ENCODE measurements around the gene ALDH2.
"Not testable (repeated sequence)": the region's sequence is repeated elsewhere in the genome, so short reads cannot be mapped to it uniquely, and the experiment has no call there.

ALDH2 gene

GRCh38 chr12:111823891-111824290 is 57.2 kb downstream of the ALDH2 start:
- TF ChIP-seq CTCF (IDR thresholded peaks at IDR 0.05; ENCODE audit: control insufficient read depth, insufficient read depth, low read depth, low read length, missing control alignments): no peak
- DNase-seq (ENCODE audit: low read depth): no peak
- no peak overlapping the region for H3K4me3 ChIP-seq (ENCODE audit: control insufficient read depth, low read depth, low read length)

DNA sequence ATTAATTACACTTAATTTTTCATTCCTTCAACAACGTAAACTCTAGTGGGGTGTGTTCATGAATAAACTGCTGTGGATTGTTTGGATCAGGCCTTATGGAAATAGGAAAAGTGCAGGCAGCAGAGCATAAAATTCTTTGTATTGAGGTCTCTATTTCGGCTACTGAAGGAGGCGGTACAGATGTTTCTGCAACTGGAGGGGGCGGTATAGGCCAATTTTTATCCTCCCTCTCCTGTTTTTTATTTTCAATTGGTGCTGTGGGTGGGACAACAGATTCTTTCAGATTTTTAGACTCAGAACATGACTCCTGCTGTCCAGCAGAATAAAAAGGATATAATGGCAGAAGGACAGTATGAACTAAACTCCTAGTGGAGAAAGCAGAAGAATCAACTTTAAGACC is 57.6 kb downstream of the ALDH2 start:
- not testable (repeated sequence) for DNase-seq (ENCODE audit: low read depth); H3K4me3 ChIP-seq (ENCODE audit: control insufficient read depth, low read depth, low read length)

DNA sequence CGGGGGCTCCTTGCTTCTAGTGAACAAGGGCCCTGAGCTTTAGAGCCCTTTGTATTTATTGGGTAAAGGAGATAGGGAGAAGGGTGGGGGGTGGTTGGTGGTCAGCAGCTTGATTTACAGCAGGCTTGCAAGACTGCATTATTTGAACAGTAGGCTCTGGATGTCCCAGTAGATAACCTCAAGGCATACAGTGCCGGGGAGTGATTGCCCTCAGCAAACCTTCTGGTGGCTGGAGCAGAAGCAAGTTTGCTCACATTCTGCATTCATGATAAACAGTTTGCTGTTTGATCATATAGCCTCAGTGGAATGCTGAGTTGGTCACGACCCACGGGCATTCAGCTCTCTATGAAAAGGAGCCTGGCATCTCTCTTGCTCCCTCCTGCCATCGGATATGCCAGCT is 58.8 kb downstream of the ALDH2 start:
- TF ChIP-seq CTCF (IDR thresholded peaks at IDR 0.05; ENCODE audit: control insufficient read depth, insufficient read depth, low read depth, low read length, missing control alignments): no peak

GRCh38 chr12:111826316-111826715 is 59.6 kb downstream of the ALDH2 start:
- DNase-seq (ENCODE audit: low read depth): peak; percentile 17
- no peak for TF ChIP-seq CTCF (IDR thresholded peaks at IDR 0.05; ENCODE audit: control insufficient read depth, insufficient read depth, low read depth, low read length, missing control alignments)
- H3K4me3 ChIP-seq (ENCODE audit: control insufficient read depth, low read depth, low read length): no peak overlapping the region

More for the DNA sequence above, 58.8 kb downstream of the ALDH2 start:
- no peak overlapping the region for H3K4me3 ChIP-seq (ENCODE audit: control insufficient read depth, low read depth, low read length)
- DNase-seq (ENCODE audit: low read depth): no peak

- DNase-seq (ENCODE audit: low read depth): no peak
- TF ChIP-seq CTCF (IDR thresholded peaks at IDR 0.05; ENCODE audit: control insufficient read depth, insufficient read depth, low read depth, low read length, missing control alignments): no peak
- no peak overlapping the region for H3K4me3 ChIP-seq (ENCODE audit: control insufficient read depth, low read depth, low read length)
Measured at GRCh38 chr12:111826992-111827391, 60.3 kb downstream of the ALDH2 start.

- no peak for DNase-seq (ENCODE audit: low read depth)
- no peak overlapping the region for H3K4me3 ChIP-seq (ENCODE audit: control insufficient read depth, low read depth, low read length)
- no peak for TF ChIP-seq CTCF (IDR thresholded peaks at IDR 0.05; ENCODE audit: control insufficient read depth, insufficient read depth, low read depth, low read length, missing control alignments)
Measured at GRCh38 chr12:111827907-111828306, 61.2 kb downstream of the ALDH2 start.

- no peak overlapping the region for H3K4me3 ChIP-seq (ENCODE audit: control insufficient read depth, low read depth, low read length)
- no peak for DNase-seq (ENCODE audit: low read depth)
- TF ChIP-seq CTCF (IDR thresholded peaks at IDR 0.05; ENCODE audit: control insufficient read depth, insufficient read depth, low read depth, low read length, missing control alignments): no peak
Measured at GRCh38 chr12:111828338-111828979, 61.7 kb downstream of the ALDH2 start.

DNA sequence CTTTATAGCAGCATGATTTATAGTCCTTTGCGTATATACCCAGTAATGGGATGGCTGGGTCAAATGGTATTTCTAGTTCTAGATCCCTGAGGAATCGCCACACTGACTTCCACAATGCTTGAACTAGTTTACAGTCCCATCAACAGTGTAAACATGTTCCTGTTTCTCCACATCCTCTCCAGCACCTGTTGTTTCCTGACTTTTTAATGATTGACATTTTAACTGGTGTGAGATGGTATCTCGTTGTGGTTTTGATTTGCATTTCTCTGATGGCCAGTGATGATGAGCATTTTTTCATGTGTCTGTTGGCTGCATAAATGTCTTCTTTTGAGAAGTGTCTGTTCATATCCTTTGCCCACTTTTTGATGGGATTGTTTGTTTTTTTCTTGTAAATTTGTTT is 62.9 kb downstream of the ALDH2 start:
- not testable (repeated sequence) for H3K4me3 ChIP-seq (ENCODE audit: control insufficient read depth, low read depth, low read length); DNase-seq (ENCODE audit: low read depth)

- not testable (repeated sequence) for DNase-seq (ENCODE audit: low read depth); H3K4me3 ChIP-seq (ENCODE audit: control insufficient read depth, low read depth, low read length)
Measured at GRCh38 chr12:111834740-111835386, 68.1 kb downstream of the ALDH2 start.

DNA sequence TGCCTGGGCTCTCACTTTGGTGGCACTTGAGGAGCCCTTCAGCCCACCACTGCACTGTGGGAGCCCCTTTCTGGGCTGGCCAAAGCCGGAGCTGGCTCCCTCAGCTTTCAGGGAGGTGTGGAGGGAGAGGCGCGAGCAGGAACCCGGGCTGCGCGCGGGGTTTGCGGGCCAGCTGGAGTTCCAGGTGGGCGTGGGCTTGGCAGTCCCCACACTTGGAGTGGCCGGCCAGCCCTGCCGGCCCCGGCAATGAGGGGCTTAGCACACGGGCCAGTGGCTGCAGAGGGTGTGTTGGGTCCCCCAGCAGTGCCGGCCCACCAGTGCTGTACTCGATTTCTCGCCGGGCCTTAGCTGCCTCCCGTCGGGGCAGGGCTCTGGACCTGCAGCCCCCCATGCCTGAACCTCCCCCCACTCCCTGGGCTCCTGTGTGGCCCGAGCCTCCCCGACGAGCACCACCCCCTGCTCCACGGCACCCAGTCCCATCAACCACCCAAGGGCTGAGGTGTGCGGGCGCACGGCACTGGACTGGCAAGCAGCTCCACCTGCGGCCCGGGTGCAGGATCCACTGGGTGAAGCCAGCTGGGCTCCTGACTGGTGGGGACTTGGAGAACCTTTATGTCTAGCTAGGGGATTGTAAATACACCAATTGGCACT is 68.9 kb downstream of the ALDH2 start:
- not testable (repeated sequence) for DNase-seq (ENCODE audit: low read depth); H3K4me3 ChIP-seq (ENCODE audit: control insufficient read depth, low read depth, low read length)
